Measurements from ENCODE around the gene C11orf91.

DNA sequence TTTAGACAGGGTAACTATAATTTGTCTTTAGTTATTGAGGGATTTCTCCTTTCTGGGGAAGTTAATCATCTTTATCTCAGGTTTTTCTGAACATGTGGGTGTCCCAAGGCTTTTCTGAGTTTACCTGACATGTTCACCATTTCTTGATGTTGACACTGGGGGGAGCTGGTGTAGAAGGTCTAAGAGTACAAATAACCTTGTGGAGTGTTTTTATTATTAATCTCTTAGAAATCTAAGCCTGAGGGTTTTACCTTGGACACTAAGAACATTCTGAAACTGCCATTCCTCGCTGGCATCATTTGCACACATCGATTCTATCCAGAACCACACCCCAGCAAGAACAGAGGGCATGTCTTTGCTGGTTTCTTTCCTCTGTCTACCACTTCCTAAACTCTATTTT lies 15.6 kb upstream of the C11orf91 start:
- TF ChIP-seq POLR2A (IDR thresholded peaks at IDR 0.05; ENCODE audit: low read depth, low read length) (no peak), POLR2AphosphoS5 (IDR thresholded peaks at IDR 0.05; ENCODE audit: low read depth, low read length) (no peak)

Data from GM12892 (cell line).